ENCODE measurements around the gene TTLL5.

- TF ChIP-seq POLR2A (IDR thresholded peaks at IDR 0.05) = no peak
- no peak for TF ChIP-seq EP300 (IDR thresholded peaks at IDR 0.05)
Observed at GRCh38 chr14:75909630-75910029, 248.6 kb downstream of the TTLL5 start.
